RWPE1 (cell line): ENCODE measurements around the gene MDGA2.

Experiments used
- CTCF ChIA-PET: fragments of 350-600 bp; sonication (Branson Sonifier 250); formaldehyde crosslinking; extraction: SDS; loops from one replicate; lab custom pipeline; 2021; lab: Yijun Ruan, JAX
- POLR2A ChIA-PET: fragments of 400-600 bp; formaldehyde crosslinking; extraction: SDS; loops from one replicate; lab custom pipeline; 2020; ENCODE audit warnings: antibody characterized with exemption; ENCODE audit not compliant: low non-redundant PET; lab: Yijun Ruan, JAX
- DNase-seq: peaks from one replicate; pipeline ENCODE4 v3.0.0; 2012; ENCODE audit warnings: low spot score
- H3K27ac ChIP-seq: fragments of 450-650 bp; 2 replicates; pipeline ENCODE4 v1.5.1; 2017
- CTCF ChIP-seq: fragments of 450-650 bp; conservative IDR thresholded peaks from 2 replicates; pipeline ENCODE4 v1.5.1; 2017; ENCODE audit warnings: low read depth, mild to moderate bottlenecking

Gene MDGA2

GRCh38 chr14:47328376-47328775 is 347.0 kb downstream of the MDGA2 start:
- H3K27ac ChIP-seq, result no peak overlapping the region
- TF ChIP-seq CTCF, result no peak
- DNase-seq, result no peak
- ChIA-PET CTCF (no interaction called here), POLR2A (no interaction called here)

GRCh38 chr14:47327336-47327735 is 348.1 kb downstream of the MDGA2 start:
- no peak for TF ChIP-seq CTCF
- CTCF ChIA-PET, result no interaction called here
- POLR2A ChIA-PET, result no interaction called here
- H3K27ac ChIP-seq, result no peak overlapping the region
- DNase-seq, result no peak

- ChIA-PET CTCF (no interaction called here), POLR2A (no interaction called here)
- no peak for TF ChIP-seq CTCF
- DNase-seq, result no peak
- no peak overlapping the region for H3K27ac ChIP-seq
Observed at GRCh38 chr14:47322751-47323150, 352.7 kb downstream of the MDGA2 start.

- no peak for DNase-seq
- POLR2A ChIA-PET, result no interaction called here
- CTCF ChIA-PET, result interaction anchor here (2.9 kb wide), 1 partner anchor 24 kb away, joined by 6 read pairs; no protein-coding TSS in a partner anchor
- H3K27ac ChIP-seq, result no peak overlapping the region
- no peak for TF ChIP-seq CTCF
Observed at GRCh38 chr14:47302121-47302520, 373.3 kb downstream of the MDGA2 start.

- no peak for DNase-seq
- ChIA-PET CTCF (interaction anchor here (0.5 to 2.9 kb wide), 2 partner anchors 22 to 232 kb away, joined by 3 to 6 read pairs; no protein-coding TSS in a partner anchor), POLR2A (no interaction called here)
- no peak for TF ChIP-seq CTCF
- no peak overlapping the region for H3K27ac ChIP-seq
Observed at GRCh38 chr14:47300796-47301195, 374.6 kb downstream of the MDGA2 start.

- CTCF ChIA-PET, result no interaction called here
- DNase-seq, result no peak
- no peak overlapping the region for H3K27ac ChIP-seq
- POLR2A ChIA-PET, result no interaction called here
- TF ChIP-seq CTCF, result no peak
Observed at GRCh38 chr14:47297374-47297773, 378.0 kb downstream of the MDGA2 start.
